ENCODE measurements around the gene ARID5B.

DNA sequence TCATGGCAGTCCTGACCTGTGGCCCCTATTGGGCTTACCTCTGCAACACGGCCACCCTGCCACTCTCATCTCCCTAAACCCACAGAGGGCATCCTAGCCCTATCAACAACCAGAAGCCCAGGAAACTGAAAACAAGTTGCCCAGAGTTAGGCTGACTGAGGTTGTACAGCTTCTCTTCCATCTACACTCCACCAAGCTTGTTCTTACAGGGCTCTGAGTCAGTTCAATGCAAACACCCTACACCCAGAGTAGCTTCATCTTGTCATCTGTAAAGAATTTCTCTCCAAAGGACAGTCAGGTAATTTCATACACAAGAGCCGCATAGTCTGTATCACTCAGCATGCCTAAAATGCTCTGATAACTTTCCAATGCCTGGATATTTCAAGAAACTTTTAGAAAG, 175.4 kb downstream of the ARID5B start:
- TF ChIP-seq, protein P1, sequence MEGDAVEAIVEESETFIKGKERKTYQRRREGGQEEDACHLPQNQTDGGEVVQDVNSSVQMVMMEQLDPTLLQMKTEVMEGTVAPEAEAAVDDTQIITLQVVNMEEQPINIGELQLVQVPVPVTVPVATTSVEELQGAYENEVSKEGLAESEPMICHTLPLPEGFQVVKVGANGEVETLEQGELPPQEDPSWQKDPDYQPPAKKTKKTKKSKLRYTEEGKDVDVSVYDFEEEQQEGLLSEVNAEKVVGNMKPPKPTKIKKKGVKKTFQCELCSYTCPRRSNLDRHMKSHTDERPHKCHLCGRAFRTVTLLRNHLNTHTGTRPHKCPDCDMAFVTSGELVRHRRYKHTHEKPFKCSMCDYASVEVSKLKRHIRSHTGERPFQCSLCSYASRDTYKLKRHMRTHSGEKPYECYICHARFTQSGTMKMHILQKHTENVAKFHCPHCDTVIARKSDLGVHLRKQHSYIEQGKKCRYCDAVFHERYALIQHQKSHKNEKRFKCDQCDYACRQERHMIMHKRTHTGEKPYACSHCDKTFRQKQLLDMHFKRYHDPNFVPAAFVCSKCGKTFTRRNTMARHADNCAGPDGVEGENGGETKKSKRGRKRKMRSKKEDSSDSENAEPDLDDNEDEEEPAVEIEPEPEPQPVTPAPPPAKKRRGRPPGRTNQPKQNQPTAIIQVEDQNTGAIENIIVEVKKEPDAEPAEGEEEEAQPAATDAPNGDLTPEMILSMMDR (IDR thresholded peaks at IDR 0.05), result no peak
- no peak for TF ChIP-seq ZFX (IDR thresholded peaks at IDR 0.05; ENCODE audit: borderline replicate concordance)
